Sciatic nerve (tissue), 2 donors: ENCODE data around the gene JRKL. TPM values are rescaled to one million over a fixed set of nuclear protein-coding genes. Genes with fewer than 3 reads are reported as not detected.
"Not testable (repeated sequence)": the region's sequence is repeated elsewhere in the genome, so short reads cannot be mapped to it uniquely, and the experiment has no call there.

Experiments used
- ATAC-seq: fragments of 200-7000 bp; cut with Tn5 transposase; one replicate; pipeline ENCODE4 v1.9.1; 2020; ENCODE audit warnings: mild to moderate bottlenecking, moderate library complexity
- DNase-seq: peaks from one replicate; pipeline ENCODE4 v3.0.0-alpha.2; 2020; ENCODE audit warnings: low spot score
- intact Hi-C: fragments of 100-400 bp; cut with DNase I; formaldehyde crosslinking; loops from one replicate; pipeline ENCODE4 v1.14.2; 2022
- microRNA-seq: library from miRNA; unstranded; fragments of <30 nt; microRNA quantifications from one replicate; pipeline ENCODE4 v1.2.0, GENCODE V29; 2020
- total RNA-seq: library from RNA; stranded (reverse); fragmentation: NEBNext Ultra II Directional; extraction: Animal tissue kit (Norgen Biotek cat#: 25700); gene quantifications from one replicate; pipeline ENCODE4 v1.2.1, GENCODE V29; 2021
- donor health status: DM: no; HTN: no; CAD: no.
- donor health status: DM: no; HTN: no; CAD: no.

The JRKL gene
- total RNA-seq, 1 donor from 2014 or later, result 13.4 TPM

- ATAC-seq, result peak; percentile 5
- intact Hi-C loops, result no loop called here
- DNase-seq, result no peak
These were observed 627 bp downstream of the JRKL start for GRCh38 chr11:96390488-96390792.

- no peak for ATAC-seq
- no peak for DNase-seq
- intact Hi-C loops, result no loop called here
These were observed 2.0 kb downstream of the JRKL start for GRCh38 chr11:96391698-96392307.

GRCh38 chr11:96393753-96394348, 4.0 kb downstream of the JRKL start:
- intact Hi-C loops, result no loop called here
- ATAC-seq (no peak), DNase-seq (no peak)

- DNase-seq, result no peak
- intact Hi-C loops, result no loop called here
- ATAC-seq, result no peak
These were observed 5.0 kb downstream of the JRKL start for GRCh38 chr11:96394773-96395172.

GRCh38 chr11:96396637-96397036, 6.8 kb downstream of the JRKL start:
- DNase-seq, result no peak
- no peak for ATAC-seq
- intact Hi-C loops, result no loop called here

- intact Hi-C loops, result no loop called here
- no peak for ATAC-seq
- no peak for DNase-seq
These were observed 8.1 kb downstream of the JRKL start for GRCh38 chr11:96397863-96398262.

- intact Hi-C loops, result no loop called here
- ATAC-seq (no peak), DNase-seq (no peak)
These were observed 10.9 kb downstream of the JRKL start for GRCh38 chr11:96400697-96401096.

GRCh38 chr11:96411412-96411811, 21.6 kb downstream of the JRKL start:
- intact Hi-C loops, DNase-seq, ATAC-seq: not testable (repeated sequence)

GRCh38 chr11:96412761-96413381, 23.1 kb downstream of the JRKL start:
- intact Hi-C loops, result no loop called here
- DNase-seq, result no peak
- no peak for ATAC-seq

- DNase-seq, result no peak
- intact Hi-C loops, result no loop called here
- no peak for ATAC-seq
These were observed 23.6 kb downstream of the JRKL start for GRCh38 chr11:96413408-96413807.

- ATAC-seq (no peak), DNase-seq (no peak)
- intact Hi-C loops, result no loop called here
These were observed 34.9 kb downstream of the JRKL start for GRCh38 chr11:96424693-96425092.

- ATAC-seq, result no peak
- no peak for DNase-seq
- intact Hi-C loops, result no loop called here
These were observed 40.9 kb downstream of the JRKL start for GRCh38 chr11:96430668-96431067.

GRCh38 chr11:96432654-96433053, 42.8 kb downstream of the JRKL start:
- intact Hi-C loops, ATAC-seq, DNase-seq: not testable (repeated sequence)

Small RNA genes lying within 50 kb of the gene (microRNA-seq; reads per million reads assigned to microRNA genes)
- gene MIR1260B, result 1.1 reads per million

Other genes with a start within 250 kb of the JRKL start
- gene MAML2, start 46.8 kb upstream of the JRKL start, total RNA-seq, result 30.4 TPM
- 46.9 TPM for gene CCDC82, start 101 bp upstream of the JRKL start, total RNA-seq